GM20431 (cell line): ENCODE data around the gene PNLIPRP3.

Source experiments
- in situ Hi-C: fragments of 300-500 bp; cut with MseI, MboI; formaldehyde crosslinking; loops from one replicate; pipeline ENCODE4 v1.15.0; 2020; ENCODE audit warnings: low sequenced_read_pairs; ENCODE audit not compliant: unreplicated experiment

PNLIPRP3 gene

DNA sequence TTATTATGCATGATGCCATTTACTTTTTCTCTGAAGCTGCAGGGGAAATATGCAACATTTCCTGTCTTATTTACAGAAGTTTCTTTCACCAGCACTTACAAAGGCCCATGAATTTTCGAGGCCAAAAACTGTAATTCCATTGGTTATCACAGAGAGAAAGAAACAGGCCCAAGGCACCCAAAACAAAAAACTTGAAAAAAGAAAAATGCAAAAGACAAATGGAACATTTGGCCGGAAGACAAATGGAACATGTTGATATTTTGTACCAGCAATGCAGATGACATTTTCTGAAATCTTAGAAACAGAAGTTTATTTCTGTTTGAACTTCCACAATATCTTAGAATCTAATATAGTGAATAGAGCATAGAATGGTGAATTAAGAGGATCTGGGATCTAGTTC is 61.8 kb downstream of the PNLIPRP3 start:
- in situ Hi-C loops = no loop called here

DNA sequence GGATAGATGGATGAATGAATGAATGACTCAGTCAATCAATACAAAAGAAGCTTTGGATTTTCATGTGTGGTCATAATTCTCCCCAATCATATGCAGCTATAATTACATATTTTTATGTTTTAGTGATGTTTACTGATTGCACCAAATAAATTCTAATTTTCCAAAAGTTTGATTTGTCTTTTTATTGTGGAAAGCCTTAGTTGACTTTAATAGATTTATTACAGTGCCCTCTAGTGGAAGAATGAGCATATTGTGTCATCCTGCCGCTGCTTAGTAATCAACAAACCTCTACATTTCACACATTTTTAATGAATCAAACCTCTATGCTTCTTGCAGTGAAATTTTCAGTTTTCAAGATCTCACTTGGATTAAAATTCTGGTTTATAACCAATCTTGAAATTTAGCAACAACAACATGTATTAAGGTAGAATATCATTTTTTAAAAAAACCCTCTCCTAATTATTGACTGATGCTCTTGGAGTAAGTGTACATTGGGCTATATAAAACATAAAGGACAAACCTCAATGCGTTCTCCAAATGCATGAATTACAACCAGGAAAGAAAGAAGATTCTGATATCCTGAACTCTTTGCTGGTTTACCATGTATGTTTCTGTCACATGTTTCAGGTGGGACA is 62.5 kb downstream of the PNLIPRP3 start:
- in situ Hi-C loops = no loop called here

DNA sequence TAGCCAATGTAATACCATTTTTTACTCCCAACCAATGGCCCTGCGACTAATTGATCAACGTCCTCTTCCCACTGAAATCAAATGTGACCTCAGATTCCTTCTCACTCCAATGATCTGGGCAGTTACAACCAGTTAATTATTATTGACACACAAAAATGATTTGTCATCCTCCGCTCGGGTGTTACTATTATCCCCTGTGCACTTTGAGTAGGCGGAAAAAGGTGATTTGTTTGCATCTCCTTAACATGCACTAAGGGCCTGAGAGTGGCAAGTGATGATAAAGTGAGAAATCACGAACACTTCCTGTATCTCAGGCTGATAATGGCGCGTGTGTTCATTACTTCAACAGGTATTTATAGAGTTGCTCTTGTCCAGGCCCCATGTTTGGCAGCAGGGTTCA is 77.1 kb downstream of the PNLIPRP3 start:
- in situ Hi-C loops = no loop called here

DNA sequence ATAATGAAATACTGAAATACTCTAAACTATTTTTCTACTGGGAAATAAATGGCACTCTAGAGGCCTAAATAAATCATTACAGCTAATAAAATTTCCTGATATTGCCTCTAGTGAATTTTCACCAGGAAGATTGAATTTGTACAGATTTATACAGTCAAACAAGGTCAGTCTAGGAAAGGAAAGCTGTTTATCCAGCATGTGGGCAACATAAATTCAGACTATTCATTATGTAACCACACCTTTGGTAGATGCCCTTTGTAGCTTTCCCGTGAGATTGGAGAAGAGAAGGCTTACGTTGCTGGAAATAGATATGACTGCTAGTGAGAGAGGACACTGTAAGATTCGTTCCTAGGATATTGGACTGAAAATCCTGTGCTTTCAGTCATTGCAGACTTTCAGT is 82.9 kb downstream of the PNLIPRP3 start:
- in situ Hi-C loops = no loop called here

DNA sequence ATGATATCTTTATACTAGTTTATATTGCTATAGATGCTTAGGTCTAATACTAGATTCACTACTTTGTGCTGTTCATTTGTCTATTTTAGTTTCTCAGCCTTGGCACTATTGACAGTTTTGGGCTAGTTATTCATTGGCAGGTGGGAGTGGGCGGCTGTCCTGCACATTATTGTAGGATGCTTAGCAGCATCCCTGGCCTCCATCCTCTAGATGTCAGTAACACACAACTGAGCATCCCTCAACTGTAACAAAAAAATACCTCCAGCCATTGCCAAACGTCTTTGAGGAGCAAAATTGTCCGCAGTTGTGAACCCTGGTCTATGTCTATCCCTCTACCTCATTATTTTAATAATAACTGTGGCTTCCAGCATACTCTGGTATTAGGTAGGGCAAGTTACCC is 83.7 kb downstream of the PNLIPRP3 start:
- in situ Hi-C loops = no loop called here

DNA sequence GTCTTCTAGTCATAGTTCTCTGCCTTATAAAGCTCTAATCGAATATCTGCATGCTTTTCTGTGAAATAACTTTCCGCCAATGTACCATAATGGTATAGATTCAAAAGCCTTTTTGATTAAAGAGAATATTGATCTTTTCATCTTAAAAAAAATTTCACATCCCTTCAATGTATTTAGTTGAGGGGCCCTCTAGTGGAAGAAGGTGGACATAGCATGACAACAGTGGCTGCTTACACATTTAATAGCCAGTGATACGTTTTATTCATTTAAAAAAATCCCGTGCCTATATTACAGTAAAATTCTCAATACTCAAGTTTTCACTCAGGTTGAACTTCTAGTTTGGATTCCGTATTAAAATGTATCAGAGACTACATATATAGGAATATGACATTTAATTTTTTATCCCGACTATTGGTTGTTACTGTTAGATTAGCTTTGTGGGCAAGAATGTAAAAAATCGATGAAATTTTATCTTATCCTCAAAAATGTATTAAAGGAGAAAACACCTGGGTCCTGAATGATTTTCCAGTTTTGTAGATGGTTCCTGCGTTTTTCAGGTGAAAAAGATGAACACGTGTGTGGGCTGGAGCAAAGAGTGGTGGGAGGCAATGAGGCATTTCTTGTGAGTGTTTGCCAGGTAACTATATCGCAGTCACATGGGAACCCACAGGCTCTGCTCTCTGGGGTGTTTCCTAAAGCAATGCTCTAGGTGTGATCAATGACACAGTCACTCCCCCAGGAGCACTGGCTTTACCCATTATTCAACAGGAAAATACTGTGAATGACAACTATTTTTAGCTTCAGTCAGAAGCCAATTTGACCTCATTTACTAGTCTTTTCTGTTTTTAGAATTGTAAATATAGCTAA is 94.0 kb downstream of the PNLIPRP3 start:
- in situ Hi-C loops = no loop called here

DNA sequence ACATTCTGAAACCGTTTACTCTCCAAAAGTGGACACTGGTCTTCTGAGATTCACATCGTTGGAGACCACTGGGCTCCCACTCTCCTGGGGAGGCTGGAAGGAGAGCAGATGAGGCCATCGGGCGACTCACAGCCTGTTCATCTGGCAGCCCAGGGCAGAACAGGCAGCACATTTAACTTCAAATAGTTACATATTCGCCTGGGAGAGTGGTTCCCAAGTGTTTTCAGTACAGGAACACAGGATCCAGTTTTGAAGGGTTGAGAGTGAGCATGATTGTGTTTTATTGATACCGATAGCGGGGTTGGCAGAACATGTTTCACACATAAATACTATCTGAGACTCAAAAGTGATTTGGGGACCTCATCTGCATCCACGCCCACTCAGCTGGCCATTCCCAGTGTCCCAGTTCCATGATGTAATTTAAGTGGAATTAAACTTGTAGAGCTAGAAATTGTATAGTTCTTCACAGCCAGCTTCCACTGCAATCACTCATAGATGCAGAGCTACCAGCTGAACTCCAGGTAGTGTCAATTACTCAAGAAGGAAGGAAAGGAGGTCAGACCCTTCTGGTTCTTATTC is 95.2 kb downstream of the PNLIPRP3 start:
- in situ Hi-C loops = no loop called here

DNA sequence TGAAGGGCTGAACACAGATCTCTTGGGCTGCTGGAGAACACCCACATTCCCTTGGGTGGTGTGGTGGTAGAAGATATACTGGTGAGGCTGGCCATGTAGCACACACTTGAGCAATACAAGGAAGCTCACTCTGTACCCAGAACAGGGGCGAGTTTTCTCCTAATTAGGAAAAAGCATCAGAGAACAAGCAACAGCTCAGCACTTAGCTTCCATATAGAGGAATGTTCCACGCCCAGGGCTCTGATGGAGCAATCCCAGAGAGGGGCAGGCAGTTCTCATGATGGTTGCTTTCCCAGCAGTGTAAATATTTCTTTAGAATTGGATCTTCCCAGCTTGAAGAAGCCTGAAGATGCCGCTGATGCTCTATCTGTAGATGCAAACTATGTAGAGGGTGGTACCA is 97.1 kb downstream of the PNLIPRP3 start:
- in situ Hi-C loops = no loop called here

DNA sequence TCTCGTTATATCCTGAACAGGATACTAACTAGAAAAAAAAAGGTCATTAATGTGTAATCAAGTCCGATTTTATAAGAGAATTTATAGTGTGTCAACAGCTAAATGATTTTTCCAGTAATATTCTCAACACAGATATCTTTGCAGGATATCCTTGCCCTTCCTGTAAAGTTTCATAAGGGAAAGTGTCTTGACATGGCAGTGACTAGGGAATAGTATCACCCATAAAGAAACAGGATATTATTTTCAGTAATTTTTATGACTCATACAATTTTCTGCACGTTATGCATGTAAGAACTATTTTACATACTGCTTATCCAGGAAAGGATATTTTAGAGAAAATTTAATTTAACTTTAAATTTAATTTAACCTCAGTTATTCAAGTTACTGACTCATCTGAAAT is 98.6 kb downstream of the PNLIPRP3 start:
- in situ Hi-C loops = no loop called here
